SH-SY5Y (cell line): Measurements from ENCODE around the gene CDKN2D.

Experiments used
- GATA2 ChIP-seq: IDR thresholded peaks from 2 replicates; pipeline ENCODE4 v1.6.1; 2011; ENCODE audit warnings: mild to moderate bottlenecking, low read depth, low read length
- GATA3 ChIP-seq: IDR thresholded peaks from 2 replicates; pipeline ENCODE4 v1.6.1; 2011; ENCODE audit warnings: low read depth, mild to moderate bottlenecking, low read length, moderate library complexity

GRCh38 chr19:10554760-10555609, 13.8 kb downstream of the CDKN2D start:
- no peak for TF ChIP-seq GATA2
- TF ChIP-seq GATA3, result no peak
